ENCODE data around the gene RPL22. TPM values are rescaled to one million over a fixed set of nuclear protein-coding genes. Genes with fewer than 3 reads are reported as not detected.

Gene RPL22
- polyA plus RNA-seq, 6 donors from 2014 or later = 148 to 237 (median 187) TPM

GRCh38 chr1:6163191-6163972, 36.0 kb downstream of the RPL22 start:
- peaks cover 4 to 61% (median 39%) of the 10 kb centered on the region in 3 donors for H3K27me3 Mint-ChIP-seq
- H3K9me3 Mint-ChIP-seq = no peaks in the 10 kb centered on the region
- H3K36me3 Mint-ChIP-seq = peaks cover 0 to 11% of the 10 kb centered on the region in 2 donors
- no peak for DNase-seq
- no peak for ATAC-seq (ENCODE audit: low read depth in 2 of 2)
- H3K4me1 Mint-ChIP-seq = peaks cover 0 to 5% (median 3%) of the 10 kb centered on the region in 3 donors
- no peak overlapping the region for H3K27ac Mint-ChIP-seq
- no peak overlapping the region for H3K4me3 Mint-ChIP-seq

GRCh38 chr1:6162773-6163172, 36.6 kb downstream of the RPL22 start:
- Mint-ChIP-seq H3K4me3 (no peak overlapping the region), H3K27me3 (peaks cover 7 to 62% (median 44%) of the 10 kb centered on the region in 3 donors), H3K36me3 (peaks cover 0 to 11% of the 10 kb centered on the region in 2 donors), H3K4me1 (peaks cover 0 to 5% (median 3%) of the 10 kb centered on the region in 3 donors), H3K27ac (no peak overlapping the region), H3K9me3 (no peaks in the 10 kb centered on the region)
- DNase-seq (no peak), ATAC-seq (ENCODE audit: low read depth in 2 of 2) (no peak)

- H3K36me3 Mint-ChIP-seq = peaks cover 0 to 11% of the 10 kb centered on the region in 2 donors
- DNase-seq (no peak), ATAC-seq (ENCODE audit: low read depth in 2 of 2) (no peak)
- no peak overlapping the region for H3K27ac Mint-ChIP-seq
- H3K27me3 Mint-ChIP-seq = peaks cover 9 to 62% (median 49%) of the 10 kb centered on the region in 3 donors
- H3K4me1 Mint-ChIP-seq = peaks cover 0 to 5% (median 3%) of the 10 kb centered on the region in 3 donors
- H3K9me3 Mint-ChIP-seq = no peaks in the 10 kb centered on the region
- H3K4me3 Mint-ChIP-seq = no peak overlapping the region
These were observed 37.1 kb downstream of the RPL22 start for GRCh38 chr1:6162341-6162740.

- ATAC-seq (ENCODE audit: low read depth in 2 of 2) = no peak
- H3K9me3 Mint-ChIP-seq = no peaks in the 10 kb centered on the region
- peaks cover 0 to 11% of the 10 kb centered on the region in 2 donors for H3K36me3 Mint-ChIP-seq
- no peak overlapping the region for H3K27ac Mint-ChIP-seq
- peaks cover 0 to 5% (median 3%) of the 10 kb centered on the region in 3 donors for H3K4me1 Mint-ChIP-seq
- no peak overlapping the region for H3K4me3 Mint-ChIP-seq
- H3K27me3 Mint-ChIP-seq = peaks cover 5 to 37% (median 37%) of the 10 kb centered on the region in 3 donors
- no peak for DNase-seq
These were observed 41.2 kb downstream of the RPL22 start for GRCh38 chr1:6158181-6158580.

GRCh38 chr1:6157528-6158174, 41.7 kb downstream of the RPL22 start:
- DNase-seq = no peak
- Mint-ChIP-seq H3K4me3 (no peak overlapping the region), H3K9me3 (no peaks in the 10 kb centered on the region), H3K36me3 (peaks cover 0 to 11% of the 10 kb centered on the region in 2 donors), H3K27ac (no peak overlapping the region), H3K4me1 (peaks cover 0 to 5% (median 3%) of the 10 kb centered on the region in 3 donors), H3K27me3 (peaks cover 5 to 37% (median 37%) of the 10 kb centered on the region in 3 donors)
- ATAC-seq (ENCODE audit: low read depth in 2 of 2) = no peak

GRCh38 chr1:6157132-6157527, 42.3 kb downstream of the RPL22 start:
- Mint-ChIP-seq H3K27ac (no peak overlapping the region), H3K36me3 (peaks cover 0 to 11% of the 10 kb centered on the region in 2 donors), H3K4me1 (peaks cover 0 to 5% (median 3%) of the 10 kb centered on the region in 3 donors), H3K4me3 (no peak overlapping the region), H3K27me3 (peaks cover 10 to 42% (median 37%) of the 10 kb centered on the region in 3 donors), H3K9me3 (no peaks in the 10 kb centered on the region)
- no peak for DNase-seq
- no peak for ATAC-seq (ENCODE audit: low read depth in 2 of 2)

- H3K27ac Mint-ChIP-seq = no peak overlapping the region
- no peaks in the 10 kb centered on the region for H3K9me3 Mint-ChIP-seq
- ATAC-seq (ENCODE audit: low read depth in 2 of 2) (no peak), DNase-seq (no peak)
- H3K4me3 Mint-ChIP-seq = no peak overlapping the region
- H3K27me3 Mint-ChIP-seq = peaks cover 10 to 32% (median 31%) of the 10 kb centered on the region in 3 donors
- H3K4me1 Mint-ChIP-seq = no peaks in the 10 kb centered on the region
- peaks cover 0 to 15% of the 10 kb centered on the region in 2 donors for H3K36me3 Mint-ChIP-seq
These were observed 44.7 kb downstream of the RPL22 start for GRCh38 chr1:6154525-6155319.

GRCh38 chr1:6152882-6153281, 46.5 kb downstream of the RPL22 start:
- H3K9me3 Mint-ChIP-seq = no peaks in the 10 kb centered on the region
- peaks cover 6 to 8% (median 7%) of the 10 kb centered on the region in 3 donors for H3K4me1 Mint-ChIP-seq
- peaks cover 12 to 26% (median 25%) of the 10 kb centered on the region in 3 donors for H3K27me3 Mint-ChIP-seq
- H3K36me3 Mint-ChIP-seq = peaks cover 0 to 6% of the 10 kb centered on the region in 2 donors
- no peak overlapping the region for H3K4me3 Mint-ChIP-seq
- DNase-seq (no peak), ATAC-seq (ENCODE audit: low read depth in 2 of 2) (no peak)
- no peak overlapping the region for H3K27ac Mint-ChIP-seq

- Mint-ChIP-seq H3K4me3 (no peak overlapping the region), H3K36me3 (peaks cover 0 to 6% of the 10 kb centered on the region in 2 donors), H3K27ac (no peak overlapping the region), H3K27me3 (peaks cover 8 to 25% (median 22%) of the 10 kb centered on the region in 3 donors), H3K9me3 (no peaks in the 10 kb centered on the region), H3K4me1 (peaks cover 6 to 8% (median 8%) of the 10 kb centered on the region in 3 donors)
- DNase-seq (no peak), ATAC-seq (ENCODE audit: low read depth in 2 of 2) (no peak)
These were observed 47.2 kb downstream of the RPL22 start for GRCh38 chr1:6152181-6152580.

GRCh38 chr1:6151291-6151822, 48.0 kb downstream of the RPL22 start:
- Mint-ChIP-seq H3K9me3 (no peaks in the 10 kb centered on the region), H3K4me3 (peak overlapping the region in 2 of 8 donors; percentile 23 to 40), H3K4me1 (peaks cover 6 to 8% (median 8%) of the 10 kb centered on the region in 3 donors), H3K27me3 (peaks cover 9 to 29% (median 24%) of the 10 kb centered on the region in 3 donors), H3K36me3 (peaks cover 0 to 6% of the 10 kb centered on the region in 2 donors), H3K27ac (peak overlapping the region in 1 of 6 donors; percentile 65)
- ATAC-seq (ENCODE audit: low read depth in 2 of 2) = no peak
- no peak for DNase-seq

GRCh38 chr1:6150006-6150938, 49.1 kb downstream of the RPL22 start:
- H3K9me3 Mint-ChIP-seq = no peaks in the 10 kb centered on the region
- peaks cover 6 to 8% (median 8%) of the 10 kb centered on the region in 3 donors for H3K4me1 Mint-ChIP-seq
- H3K27me3 Mint-ChIP-seq = peaks cover 12 to 34% (median 29%) of the 10 kb centered on the region in 3 donors
- ATAC-seq (ENCODE audit: low read depth in 2 of 2) = no peak
- no peak overlapping the region for H3K27ac Mint-ChIP-seq
- no peak overlapping the region for H3K4me3 Mint-ChIP-seq
- DNase-seq = no peak
- H3K36me3 Mint-ChIP-seq = peaks cover 0 to 6% of the 10 kb centered on the region in 2 donors

GRCh38 chr1:6149597-6149996, 49.8 kb downstream of the RPL22 start:
- H3K36me3 Mint-ChIP-seq = peaks cover 0 to 6% of the 10 kb centered on the region in 2 donors

More at GRCh38 chr1:6149597-6149996, 49.8 kb downstream of the RPL22 start:
- Mint-ChIP-seq H3K4me1 (peaks cover 6 to 8% (median 8%) of the 10 kb centered on the region in 3 donors), H3K27ac (no peak overlapping the region), H3K4me3 (no peak overlapping the region), H3K27me3 (peaks cover 12 to 34% (median 29%) of the 10 kb centered on the region in 3 donors), H3K9me3 (no peaks in the 10 kb centered on the region)
- DNase-seq (no peak), ATAC-seq (ENCODE audit: low read depth in 2 of 2) (no peak)

Measured in naive B cell (primary cell).